NCI-H524 (cell line): ENCODE results near the gene UTS2R.
"Not testable (repeated sequence)": the region's sequence is repeated elsewhere in the genome, so short reads cannot be mapped to it uniquely, and the experiment has no call there.

Source experiments
- DNase-seq, 2 experiments: peaks; one replicate each; lab custom pipeline; 2025; lab: John Stamatoyannopoulos, UW

UTS2R gene

DNA sequence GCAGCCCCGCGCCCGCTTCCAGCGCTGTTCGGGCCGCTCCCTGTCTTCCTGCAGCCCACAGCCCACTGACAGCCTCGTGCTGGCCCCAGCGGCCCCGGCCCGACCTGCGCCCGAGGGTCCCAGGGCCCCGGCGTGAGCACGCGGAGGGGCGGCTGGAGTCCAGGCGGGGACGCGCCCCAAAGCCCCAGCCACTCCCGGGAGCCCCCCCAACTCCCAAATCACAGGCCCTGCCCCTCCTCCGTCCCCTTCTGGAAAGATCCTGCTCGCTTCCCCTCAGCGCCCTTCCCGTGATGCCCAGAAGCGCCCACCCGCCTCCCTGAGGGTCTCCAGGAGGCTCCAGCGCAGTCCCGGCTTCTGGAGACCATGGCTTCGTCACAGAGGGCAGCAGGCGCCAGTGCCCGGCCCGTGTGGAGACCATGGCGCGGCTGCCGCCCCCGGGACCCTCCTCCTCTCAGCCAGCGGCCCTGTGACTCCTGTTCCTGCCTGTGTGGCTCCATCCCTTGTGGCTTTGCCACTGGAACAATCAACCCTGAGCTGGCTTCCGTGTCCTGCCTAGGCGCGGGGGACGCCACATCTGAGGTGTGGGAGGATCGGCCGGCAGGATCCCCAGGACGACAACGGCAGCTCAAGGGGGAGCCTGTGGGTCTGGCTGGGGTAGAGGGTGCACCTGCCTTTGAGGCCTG is 3.9 kb downstream of the UTS2R start:
- no peak for DNase-seq

DNA sequence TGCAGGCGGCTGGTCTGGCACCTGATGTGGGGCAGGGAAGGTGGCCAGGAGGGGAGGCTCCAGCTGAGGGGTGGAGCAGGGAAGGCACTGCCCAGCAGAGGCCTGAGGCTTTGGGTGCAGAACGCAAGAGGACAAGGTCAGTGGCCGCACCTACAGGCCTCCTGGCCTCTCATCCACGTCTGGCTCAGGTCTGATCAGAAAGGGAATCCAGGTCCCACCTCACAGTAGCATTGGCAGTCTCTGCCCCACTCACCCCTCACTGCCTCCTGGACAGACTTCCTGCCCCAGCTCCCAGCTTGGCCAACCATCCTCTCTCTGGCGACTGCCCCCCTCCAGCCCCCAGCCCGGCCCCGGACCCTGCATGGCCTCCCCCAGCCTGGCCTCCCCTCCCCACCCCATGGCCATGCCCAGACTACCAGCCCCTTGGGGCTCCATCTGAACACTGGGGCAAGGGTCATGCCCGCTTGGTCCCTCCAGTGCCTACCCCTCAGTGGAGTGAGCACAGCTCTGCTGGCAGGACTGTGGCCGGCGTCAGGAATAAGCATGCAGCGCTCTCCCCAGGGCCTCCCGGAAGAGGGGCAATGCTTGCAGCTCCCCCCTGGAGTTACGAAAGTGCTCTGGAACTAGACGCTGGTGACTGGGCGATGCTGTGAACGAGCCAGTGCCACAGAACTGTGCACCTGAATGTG is 4.6 kb downstream of the UTS2R start:
- no peak for DNase-seq

DNA sequence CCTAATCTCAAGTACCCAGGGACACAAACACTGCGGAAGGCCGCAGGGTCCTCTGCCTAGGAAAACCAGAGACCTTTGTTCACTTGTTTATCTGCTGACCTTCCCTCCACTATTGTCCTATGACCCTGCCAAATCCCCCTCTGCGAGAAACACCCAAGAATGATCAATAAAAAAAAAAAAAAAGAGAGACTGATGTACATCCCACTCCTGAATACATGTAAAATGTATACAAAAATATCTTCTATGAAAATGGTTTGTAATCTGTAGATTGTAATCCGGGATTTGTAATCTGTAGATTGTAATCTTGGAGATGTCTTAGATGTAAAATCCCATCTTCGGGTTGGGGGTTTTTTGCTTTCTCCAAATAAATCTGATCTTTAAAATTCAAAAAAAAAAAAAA is 5.7 kb downstream of the UTS2R start:
- DNase-seq, result not testable (repeated sequence)

DNA sequence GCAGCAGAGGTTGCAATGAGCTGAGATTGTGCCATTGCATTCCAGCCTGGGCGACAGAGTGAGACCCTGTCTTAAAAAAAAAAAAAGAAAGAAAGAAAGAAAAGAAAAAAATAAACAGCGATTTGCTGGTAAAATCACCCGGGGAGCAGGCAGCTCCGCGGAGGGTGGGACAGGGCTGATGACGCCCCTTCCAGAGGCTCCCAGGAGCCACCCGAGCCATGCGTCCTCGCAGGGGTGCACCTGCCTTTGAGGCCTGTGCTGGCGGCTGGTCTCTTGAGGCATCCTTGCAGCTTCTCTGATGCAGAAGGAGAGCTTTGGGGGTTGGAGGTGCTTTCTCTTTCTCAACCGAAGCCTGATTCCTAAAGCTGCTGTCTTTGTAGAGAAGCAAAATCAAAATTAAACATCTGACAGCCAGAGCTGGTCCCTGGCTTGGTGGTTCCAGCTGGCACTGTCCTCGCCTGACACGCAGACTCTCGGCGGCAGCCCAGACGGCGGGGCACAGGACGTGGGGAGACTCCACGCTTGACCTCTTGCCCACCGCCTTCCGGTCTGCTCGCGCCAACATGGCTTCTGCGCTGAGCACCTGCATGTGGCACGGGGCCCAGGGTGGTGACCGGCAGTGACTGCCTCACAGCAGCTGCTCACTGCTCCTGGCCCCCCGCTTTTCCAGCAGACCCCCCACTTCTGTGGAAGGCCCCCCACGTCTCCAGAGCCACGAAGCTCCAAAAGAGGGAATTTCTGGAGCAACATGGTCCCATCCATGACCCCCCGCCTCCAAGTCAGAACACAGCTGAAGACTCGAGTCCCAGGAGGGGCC is 6.6 kb downstream of the UTS2R start:
- DNase-seq, result no peak

DNA sequence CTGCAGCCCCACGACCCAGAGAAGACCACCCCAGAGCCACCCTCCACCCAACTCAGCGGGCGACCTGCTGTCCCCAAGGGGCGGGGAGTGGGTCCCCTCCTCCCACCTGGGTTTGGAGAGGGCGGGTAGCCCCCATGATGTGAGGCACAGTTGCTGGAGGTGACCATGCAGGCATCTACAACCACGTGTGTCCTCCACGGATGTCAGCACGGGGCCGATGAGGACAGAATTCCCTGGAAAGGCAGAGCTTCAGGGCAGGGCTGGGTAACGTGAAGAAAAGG is 7.1 kb downstream of the UTS2R start:
- DNase-seq, result no peak

DNA sequence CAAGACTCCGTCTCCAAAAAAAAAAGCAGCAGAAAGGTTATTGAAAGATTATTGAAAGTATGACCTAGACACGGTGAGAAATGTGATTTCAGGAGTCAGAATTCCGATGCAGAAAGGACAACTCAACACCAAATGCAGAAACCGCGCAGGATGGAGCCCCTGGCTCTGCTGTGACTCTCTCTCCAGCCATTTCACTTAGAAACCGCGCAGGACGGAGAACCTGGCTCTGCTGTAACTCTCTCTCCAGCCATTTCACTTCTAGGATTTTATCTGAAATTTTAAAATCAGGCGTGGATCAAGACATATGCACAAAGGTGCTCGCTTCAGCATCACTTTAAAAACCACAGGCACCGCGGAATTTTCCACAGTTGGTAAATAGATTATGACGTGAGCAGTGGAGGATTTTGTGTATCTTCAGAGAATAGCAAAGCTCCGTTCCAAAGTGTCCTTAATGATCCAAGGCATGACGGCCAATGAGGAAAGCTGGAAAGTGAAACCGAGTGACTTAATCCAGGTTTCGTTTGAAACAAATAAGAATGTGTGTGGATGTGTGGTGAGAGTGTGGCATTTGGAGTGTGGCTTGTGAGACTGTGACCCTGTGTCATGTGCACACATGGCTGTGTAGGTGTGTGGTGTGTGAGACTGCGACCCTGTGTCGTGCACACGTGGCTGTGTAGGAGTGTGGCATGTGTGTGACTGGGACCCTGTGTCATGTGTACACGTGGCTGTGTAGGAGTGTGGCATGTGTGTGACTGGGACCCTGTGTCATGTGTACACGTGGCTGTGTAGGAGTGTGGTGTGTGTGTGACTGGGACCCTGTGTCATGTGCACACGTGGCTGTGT is 9.5 kb downstream of the UTS2R start:
- DNase-seq, result no peak

DNA sequence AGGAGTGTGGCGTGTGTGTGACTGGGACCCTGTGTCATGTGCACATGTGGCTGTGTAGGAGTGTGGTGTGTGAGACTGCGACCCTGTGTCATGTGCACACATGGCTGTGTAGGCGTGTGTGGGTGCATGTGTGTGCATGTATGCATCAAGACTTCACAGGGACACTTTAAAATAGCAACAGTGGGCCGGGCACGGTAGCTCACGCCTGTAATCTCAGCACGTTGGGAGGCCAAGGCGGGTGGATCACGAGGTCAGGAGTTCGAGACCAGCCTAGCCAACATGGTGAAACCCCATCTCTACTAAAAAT is 10.1 kb downstream of the UTS2R start:
- DNase-seq, result not testable (repeated sequence)

DNA sequence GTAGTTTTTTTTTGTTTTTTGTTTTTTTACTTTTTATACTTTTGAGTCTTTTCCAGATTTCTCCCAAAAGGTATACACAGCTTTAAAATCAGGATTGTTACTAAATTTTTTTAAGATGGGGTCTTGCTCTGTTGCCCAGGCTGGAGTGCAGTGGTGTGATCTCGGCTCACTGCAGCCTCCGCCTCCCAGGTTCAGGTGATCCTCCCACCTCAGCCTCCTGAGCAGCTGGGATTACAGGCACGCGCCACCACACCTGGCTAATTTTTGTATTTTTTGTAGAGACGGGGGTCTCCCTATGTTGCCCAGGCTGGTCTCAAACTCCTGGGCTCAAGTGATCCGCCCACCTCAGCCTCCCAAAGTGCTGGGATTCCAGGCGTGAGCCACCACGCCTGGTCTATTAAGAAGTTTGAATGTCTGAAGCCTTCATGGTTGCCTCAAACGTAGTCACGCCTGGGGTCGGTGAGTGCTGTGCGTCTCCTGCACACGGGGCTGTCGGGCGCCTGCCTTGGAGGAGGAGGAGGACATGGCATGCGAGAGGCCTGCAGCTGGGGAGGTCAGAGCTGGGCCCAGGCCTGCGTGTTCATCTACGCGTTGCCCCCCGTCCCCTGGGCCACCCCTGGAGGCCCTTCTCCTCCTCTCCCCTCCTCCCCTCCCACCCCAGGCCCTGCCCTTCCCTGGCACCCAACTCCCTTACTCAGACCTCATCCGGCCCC is 10.8 kb downstream of the UTS2R start:
- DNase-seq, result not testable (repeated sequence)

DNA sequence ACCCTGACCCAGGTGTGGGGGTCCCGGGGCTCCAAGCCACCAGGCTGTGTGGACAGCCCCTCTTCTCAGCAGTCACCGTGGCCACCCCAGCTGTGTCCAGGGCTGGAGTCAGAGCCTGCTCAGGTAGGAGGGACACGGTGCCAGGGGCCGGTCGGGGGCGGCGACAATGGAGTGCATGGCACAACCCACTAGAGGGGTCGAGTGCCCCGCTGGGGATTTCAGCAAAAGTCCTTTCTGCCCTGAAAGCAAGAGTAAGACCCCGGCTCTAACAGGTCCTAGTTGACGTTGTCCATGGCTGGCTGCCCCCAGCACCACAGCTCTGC is 11.3 kb downstream of the UTS2R start:
- no peak for DNase-seq

DNA sequence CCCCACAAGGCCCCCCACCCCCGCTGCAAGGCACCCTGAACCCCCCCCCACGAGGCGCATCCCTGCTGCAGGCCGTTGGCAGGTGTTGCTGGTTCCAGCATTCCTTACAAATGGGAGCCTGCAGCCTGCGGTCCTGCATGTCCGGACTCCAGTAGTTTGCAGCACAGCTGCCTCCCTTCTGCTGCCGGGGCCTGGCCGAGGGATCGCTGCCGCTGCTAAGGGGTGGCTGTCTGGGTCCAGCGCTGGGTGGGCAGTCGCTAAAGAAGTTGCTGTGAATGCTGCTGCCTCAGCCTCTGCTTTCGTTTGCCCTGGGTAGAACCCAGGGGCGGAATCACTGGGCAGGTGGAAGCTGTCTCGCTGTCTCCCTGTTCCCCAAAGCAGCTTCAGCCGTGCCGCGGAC is 11.8 kb downstream of the UTS2R start:
- peak in 1 of 2 experiments; percentile 7 for DNase-seq

DNA sequence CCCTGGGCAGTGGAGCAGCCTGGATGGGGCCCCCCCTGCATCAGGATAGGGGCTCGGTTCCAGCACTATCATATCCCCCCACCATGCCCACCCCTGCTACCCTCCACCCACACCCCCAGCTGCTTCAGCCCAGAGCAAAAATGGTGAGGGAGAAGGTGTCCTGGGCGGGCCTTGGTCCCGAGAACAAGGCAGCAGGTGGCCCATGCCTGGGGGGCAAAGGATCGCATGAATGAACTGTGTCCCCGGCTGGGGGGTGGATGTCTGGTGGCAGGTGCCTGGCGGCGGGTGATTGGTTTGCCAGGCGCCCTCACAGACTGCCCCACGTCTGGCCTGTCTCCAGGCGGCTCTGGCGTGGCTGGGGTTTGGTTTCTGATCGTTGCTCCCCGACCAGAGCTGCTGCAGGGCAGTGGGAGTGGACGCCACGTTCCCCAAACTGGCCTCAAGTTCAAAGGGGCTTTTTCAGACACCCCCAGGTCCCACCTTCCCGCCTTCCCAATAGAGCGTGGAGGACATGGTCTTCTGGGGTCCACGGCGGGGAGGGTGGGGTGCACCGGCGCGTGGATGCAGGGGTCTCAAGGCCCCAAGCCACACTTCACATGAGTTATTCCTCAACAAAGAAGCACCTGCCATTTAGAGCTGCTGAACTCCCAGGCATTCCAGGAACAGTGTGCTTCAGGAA is 12.6 kb downstream of the UTS2R start:
- peak; percentile 43 to 81 for DNase-seq

DNA sequence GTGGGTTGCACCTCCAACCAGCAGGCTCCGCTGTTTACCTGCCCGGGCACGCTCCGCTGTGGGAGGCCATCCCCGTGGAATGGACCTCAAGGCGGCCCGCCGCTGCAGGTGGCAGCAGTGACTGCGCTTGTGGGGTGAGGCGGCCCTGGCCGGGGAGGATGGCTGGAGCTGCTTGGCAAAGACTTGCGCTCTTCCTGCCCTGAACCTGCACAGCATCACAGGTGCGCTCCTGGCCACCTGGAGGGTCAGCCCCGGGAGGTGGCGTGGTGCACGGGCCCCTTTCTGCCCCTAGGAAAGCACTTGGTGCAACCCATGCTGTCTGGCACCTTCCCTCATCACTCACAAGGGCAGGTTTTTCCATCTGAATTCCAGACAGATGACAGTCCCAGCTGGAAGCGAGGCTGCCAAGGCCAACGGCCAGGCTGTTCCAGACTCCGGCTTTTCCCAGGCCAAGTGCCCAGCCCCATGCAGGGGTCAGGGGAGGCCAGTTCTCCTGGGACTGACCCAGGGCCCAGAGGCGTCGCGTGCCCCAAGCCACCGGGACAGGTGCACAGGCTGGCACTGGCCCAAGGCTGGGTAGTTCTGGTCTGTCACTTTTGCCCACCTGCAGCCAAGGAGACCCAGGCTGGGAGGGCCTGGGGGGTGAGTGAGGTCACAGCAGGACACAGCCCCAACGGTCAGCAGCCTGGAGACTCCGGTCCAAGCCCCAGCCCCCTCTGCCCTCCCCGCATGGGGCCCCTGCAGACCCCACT is 13.3 kb downstream of the UTS2R start:
- peak in 1 of 2 experiments; percentile 20 for DNase-seq

DNA sequence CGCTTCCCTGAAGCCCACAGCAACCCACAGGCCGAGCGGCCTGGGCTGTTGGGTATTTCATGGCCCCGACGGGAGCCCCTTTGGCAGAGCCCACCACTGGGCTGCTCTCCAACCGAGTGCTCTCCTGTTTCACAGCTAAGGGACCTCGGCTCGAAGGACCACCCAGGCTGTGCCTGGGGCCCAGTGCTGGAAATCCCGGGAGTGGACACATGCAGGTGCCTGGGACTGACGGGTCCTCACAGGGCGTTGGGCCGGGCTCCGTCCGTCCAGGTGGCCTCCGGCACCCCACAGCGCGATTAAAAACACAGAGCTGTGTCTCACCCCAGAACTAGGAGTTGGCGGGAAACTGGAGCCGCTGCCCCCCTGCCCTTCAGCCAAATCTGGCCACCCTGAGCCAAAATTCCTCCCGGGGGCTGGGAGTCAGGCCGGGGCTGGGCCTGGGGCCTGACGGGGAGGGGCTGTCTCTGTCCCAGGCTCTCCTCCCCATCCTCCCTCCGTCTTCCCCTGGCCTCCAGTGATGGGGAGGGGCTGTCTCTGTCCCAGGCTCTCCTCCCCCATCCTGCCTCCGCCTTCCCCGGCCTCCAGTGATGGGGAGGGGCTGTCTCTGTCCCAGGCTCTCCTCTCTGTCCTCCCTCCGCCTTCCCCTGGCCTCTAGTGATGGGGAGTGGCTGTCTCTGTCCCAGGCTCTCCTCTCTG is 14.1 kb downstream of the UTS2R start:
- DNase-seq, result no peak

DNA sequence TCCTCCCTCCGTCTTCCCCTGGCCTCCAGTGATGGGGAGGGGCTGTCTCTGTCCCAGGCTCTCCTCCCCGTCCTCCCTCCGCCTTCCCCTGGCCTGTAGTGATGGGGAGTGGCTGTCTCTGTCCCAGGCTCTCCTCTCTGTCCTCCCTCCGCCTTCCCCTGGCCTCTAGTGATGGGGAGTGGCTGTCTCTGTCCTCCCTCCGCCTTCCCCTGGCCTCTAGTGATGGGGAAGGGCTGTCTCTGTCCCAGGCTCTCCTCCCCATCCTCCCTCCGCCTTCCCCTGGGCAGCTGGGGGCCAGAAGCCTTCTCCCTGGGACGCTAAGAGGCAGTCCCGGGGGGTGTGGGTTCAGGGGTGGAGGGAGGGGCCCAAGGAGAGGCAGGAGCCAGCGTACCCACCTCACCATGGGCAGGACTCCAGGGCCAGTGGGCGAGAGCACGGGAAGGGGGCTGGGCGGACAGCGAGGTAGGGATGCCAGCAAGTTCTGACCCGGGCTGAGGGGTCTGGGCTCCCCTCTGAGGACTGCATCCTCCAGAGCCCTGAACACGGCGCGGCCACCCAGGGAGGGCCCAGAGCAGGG is 14.8 kb downstream of the UTS2R start:
- no peak for DNase-seq

DNA sequence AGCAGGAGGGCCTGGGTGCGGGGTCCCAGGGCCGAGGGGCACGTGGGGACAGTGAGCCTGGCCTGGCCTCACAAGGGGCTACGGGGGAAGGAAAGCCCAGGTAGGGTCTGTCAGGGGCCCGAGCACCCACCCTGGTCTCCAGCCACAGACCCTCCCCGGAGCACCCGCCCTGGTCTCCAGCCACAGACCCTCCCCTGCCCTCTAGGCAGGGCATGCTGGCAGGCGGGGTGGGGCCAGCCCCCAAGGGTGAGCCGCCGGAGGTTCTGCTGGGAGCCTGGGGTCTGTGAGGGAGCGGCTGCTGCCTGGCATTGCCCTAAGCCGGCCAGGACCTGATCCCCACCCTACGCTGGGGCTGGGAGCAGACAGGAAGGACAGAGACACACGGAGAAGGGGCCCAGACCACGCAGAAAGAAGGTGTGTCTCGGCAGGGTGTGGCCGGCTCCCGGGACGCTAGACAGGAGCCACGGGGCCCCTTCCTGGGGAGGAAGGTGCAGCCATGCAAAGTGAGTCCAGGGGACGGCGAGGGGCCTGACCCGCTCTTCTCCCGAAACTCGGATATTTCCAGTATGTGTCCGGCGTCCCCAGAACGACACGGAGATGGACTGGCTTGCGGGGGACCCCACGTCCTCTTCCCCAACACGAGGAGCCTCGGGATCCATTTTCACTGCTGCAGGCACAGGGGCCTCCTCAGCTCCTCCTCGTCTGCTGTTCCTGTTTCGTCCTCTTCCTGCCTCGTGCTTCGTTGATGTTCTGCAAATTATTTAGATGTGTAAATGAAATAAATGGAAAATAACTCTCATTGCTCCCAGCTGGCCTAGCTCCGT is 15.5 kb downstream of the UTS2R start:
- no peak for DNase-seq

DNA sequence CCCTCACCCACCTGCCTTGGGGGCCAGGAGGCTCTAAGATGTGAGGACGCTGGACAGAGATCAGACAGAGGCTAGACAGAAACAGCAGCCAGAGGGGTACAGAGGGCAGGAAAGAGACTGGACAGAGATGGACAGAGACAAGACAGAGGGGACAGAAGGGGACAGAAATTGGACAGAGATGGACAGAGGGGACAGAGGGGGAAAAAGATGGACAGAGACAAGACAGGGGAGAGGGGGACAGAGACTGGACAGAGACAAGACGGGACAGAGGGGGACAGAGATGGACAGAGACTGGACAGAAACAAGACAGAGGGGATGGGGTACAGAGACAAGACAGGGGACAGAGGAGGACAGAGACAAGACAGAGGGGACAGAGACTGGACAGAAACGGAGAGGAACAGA is 16.1 kb downstream of the UTS2R start:
- DNase-seq, result no peak

DNA sequence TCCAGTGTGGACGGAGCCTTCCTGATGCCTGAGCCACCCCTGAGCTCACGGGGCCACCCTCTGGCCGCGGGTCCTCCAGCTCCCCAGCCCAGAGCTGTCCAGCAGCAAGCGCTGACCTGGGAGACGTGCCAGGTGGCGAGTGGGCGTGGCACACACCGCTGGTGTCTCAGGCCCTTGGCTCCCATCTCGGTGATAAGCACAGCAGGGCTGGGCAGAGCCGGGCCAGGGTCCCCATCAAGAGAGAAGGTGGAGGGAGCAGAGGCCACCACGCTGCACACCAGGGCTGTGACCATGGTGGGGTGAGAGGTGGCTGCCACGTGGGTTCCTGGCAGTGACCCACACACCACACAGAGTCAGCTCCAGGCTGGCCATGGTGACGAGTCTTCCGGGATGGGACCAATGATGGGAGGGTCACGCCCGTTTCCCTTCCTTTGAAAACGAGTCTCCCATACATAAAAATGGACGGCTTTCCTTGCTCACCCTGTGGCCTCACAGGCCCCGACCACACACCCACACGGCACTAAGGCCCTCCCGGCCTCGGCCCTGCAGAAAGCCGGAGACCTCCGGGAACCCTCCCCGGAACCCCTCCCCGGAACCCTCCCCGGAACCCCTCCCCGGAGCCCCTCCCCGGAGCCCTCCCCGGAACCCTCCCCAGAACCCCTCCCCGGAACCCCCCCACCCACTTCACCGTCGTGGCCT is 16.8 kb downstream of the UTS2R start:
- no peak for DNase-seq

DNA sequence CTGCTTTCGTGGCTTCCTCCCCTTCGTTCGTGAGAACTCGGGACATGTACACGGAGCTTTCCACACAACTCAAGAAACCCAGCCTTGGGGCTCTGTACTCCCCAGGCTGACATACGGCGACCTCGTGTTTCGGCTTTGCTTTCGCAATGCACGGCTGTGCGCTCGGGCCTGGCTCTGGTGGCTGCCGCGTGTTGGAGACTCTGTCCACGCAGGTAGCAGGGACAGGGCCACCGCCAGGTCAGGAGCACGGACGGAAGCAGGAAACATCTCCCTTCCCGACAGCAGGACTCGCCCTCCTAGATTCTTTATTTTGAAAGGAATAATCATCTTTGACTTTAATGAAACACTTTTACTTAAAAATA is 17.3 kb downstream of the UTS2R start:
- DNase-seq, result no peak
